SW480 (cell line): ENCODE data around the gene DSTN.

Experiments
- DNase-seq: peaks from one replicate; pipeline ENCODE4 v3.0.0-alpha.2; 2016; ENCODE audit warnings: low spot score

Gene DSTN

GRCh38 chr20:17549131-17549530 lies 20.7 kb upstream of the DSTN start:
- no peak for DNase-seq

- no peak for DNase-seq
Measured at GRCh38 chr20:17555106-17555505, 14.8 kb upstream of the DSTN start.

- peak; percentile 36 for DNase-seq
Measured at GRCh38 chr20:17556837-17557674, 12.8 kb upstream of the DSTN start.

GRCh38 chr20:17557675-17558006 lies 12.2 kb upstream of the DSTN start:
- peak; percentile 71 for DNase-seq

GRCh38 chr20:17558154-17558940 lies 11.5 kb upstream of the DSTN start:
- DNase-seq, result peak; percentile 93

GRCh38 chr20:17558941-17559304 lies 11.0 kb upstream of the DSTN start:
- DNase-seq, result no peak

- peak; percentile 91 for DNase-seq
Measured at GRCh38 chr20:17559338-17559737, 10.5 kb upstream of the DSTN start.

GRCh38 chr20:17560344-17561074 lies 9.4 kb upstream of the DSTN start:
- peak; percentile 18 for DNase-seq

- peak; percentile 59 for DNase-seq
Measured at GRCh38 chr20:17562804-17563305, 7.0 kb upstream of the DSTN start.

GRCh38 chr20:17565169-17565845 lies 4.6 kb upstream of the DSTN start:
- no peak for DNase-seq

GRCh38 chr20:17566345-17566744 lies 3.5 kb upstream of the DSTN start:
- no peak for DNase-seq

- DNase-seq, result peak; percentile 46
Measured at GRCh38 chr20:17568045-17568788, 1.7 kb upstream of the DSTN start.

GRCh38 chr20:17568972-17569521 lies 828 bp upstream of the DSTN start:
- DNase-seq, result peak; percentile 99

- DNase-seq, result peak; percentile 89
Measured at GRCh38 chr20:17570347-17571152, 675 bp downstream of the DSTN start.

- no peak for DNase-seq
Measured at GRCh38 chr20:17571153-17571527, 1.3 kb downstream of the DSTN start.

GRCh38 chr20:17572034-17572638 lies 2.3 kb downstream of the DSTN start:
- no peak for DNase-seq

GRCh38 chr20:17573463-17573862 lies 3.6 kb downstream of the DSTN start:
- DNase-seq, result no peak

- no peak for DNase-seq
Measured at GRCh38 chr20:17576215-17576614, 6.3 kb downstream of the DSTN start.

GRCh38 chr20:17579369-17580039 lies 9.6 kb downstream of the DSTN start:
- DNase-seq, result no peak
